HG03025 (cell line): ENCODE data around the gene ISM2.
"Not testable (repeated sequence)": the region's sequence is repeated elsewhere in the genome, so short reads cannot be mapped to it uniquely, and the experiment has no call there.

ENCODE experiments used
- ATAC-seq: cut with Tn5 transposase; IDR thresholded peaks from one replicate; pipeline ENCODE4 v1.9.1; 2021; ENCODE audit warnings: mild to moderate bottlenecking, moderate library complexity; ENCODE audit not compliant: unreplicated experiment, low FRiP score

Gene ISM2

DNA sequence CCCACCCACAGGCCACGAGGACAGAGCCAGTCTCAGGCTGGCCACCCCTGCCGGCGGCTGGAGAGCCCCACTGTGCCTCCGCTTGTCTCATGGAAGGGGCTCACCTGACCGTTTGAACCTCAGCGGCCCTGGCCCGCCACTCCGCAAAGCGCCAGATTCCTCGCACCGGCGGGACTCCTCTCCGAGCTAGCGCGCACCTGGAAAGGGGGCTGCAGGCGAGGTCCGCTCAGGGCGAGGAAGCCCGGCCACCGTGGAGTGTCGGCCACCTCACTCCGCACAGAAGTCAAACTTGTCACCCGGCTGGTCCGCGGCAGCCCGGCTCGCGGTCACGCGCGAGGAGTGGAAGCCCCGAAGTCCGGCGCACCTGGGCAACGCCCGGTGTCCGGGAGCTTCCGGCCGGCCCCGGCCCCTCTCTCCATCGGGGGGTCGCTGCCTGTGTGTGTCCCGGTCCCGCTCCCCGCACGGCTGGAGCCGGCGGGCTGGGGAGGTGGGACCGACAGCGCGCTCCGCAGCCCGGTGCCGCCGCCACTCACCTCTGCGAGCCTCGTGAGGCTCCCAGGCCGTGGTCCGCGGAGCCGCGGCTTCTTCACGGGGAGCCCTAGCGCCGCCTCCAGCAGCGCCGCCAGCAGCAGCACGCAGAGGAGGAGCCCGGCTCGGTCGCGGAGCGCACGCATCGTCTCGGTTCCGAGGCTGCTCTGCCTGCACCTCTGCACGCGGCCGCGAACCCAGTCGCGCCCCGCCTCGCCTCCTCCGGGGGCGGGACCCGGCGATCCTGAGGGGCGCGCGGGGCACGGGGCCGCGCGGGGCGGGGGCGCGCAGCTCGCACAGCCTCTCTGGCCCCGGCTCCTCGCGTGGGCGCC lies at the start of gene ISM2:
ISM2 (minus strand) TSS at position 697 of the 860 bp plus-strand sequence; CDS start at position 674, 23 bp downstream.
- ATAC-seq, result peak; percentile 66

DNA sequence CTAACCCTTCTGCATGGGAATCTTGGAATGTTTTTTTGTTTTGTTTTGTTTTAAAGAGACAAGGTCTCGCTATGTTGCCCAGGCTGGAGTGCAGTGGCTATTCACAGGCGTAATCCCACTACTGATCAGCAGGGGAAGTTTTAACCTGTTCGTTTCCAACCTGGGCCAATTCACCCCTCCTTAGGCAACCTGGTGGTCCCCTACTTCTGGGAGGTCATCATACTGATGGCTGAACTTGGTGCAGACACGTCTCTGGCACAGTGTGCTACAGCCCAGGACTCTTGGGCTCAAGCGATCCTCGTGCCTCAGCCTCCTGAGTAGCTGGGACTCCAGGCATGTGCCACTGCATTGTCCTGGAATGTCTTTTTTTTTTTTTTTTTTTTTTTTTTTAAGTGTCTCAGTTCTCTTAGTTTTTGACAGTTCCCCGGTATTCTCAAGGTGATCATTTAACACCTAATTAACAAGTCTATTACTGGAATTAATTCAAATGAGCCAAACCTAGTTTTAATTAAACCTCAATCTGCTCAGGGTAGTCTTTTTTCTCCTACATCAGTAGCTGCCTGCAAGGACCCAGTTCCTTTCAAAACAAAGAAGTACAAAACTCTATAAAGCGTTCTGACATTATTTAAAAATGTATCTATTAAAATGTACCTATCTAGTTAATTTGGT lies 49.0 kb upstream of the ISM2 start:
- no peak for ATAC-seq

DNA sequence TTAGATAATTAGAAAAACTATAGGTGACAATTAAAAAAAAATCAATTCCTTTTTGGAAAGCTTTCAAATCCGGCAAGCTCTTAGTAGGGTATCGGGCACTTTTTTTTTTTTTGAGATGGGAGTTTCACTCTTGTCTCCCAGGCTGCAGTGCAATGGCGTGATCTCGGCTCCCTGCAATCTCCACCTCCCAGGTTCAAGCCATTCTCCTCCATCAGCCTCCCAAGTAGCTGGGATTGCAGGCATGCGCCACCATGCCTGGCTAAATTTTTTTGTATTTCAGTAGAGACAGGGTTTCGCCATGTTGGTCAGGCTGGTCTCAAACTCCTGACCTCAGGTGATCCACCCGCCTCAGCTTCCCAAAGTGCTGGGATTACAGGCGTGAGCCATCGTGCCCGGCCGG lies 46.6 kb upstream of the ISM2 start:
- ATAC-seq, result not testable (repeated sequence)

DNA sequence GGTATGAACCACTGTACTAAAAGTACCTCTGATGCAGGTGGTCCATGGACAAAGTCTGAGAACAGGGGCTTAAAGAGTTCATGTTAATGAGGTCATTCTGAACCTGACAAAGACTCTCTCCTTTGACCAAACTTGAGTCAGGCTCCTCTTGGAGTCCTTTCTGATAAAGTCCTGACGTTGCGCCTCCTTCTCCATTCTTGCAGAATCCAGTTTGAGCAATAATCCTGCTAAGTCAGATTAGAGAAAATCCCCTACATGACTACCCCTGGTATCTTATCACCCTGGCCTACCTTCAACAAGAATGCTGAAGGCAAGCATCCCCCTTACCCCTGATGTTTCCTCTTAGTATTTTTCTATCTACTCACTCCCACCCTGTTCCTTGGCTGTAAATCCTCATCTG lies 46.0 kb upstream of the ISM2 start:
- ATAC-seq, result no peak

DNA sequence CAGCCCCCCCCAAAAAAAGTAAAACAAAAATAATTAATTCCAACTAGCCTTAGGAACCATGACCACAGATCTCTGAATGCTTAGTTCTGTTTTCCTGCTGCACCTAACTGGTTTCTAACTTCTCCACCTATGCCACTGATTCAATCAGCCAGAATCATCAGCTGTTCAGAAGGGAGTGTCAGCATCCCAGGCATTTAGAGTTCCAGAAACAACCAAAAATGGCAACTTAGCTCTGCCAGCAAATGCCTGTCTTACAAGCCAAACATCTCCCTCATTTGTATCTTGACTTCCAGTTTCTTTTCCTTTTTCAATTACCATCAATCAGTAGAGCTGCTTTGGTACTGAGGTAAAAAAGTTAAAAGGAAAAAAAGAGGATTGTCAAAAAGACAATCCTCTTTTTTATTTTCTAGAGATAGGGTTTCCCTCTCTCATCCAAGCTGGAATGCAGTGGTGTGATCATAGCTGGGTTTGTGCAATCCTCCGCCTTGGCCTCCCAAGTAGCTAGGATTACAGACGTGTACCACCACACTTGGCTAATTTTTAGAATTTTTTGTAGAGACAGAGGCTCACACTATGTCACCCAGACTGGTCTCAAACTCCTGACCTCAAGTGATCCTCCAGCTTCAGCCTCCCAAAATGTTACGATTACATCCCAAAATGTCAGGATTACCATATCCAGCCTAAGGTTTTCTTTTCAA lies 45.2 kb upstream of the ISM2 start:
- ATAC-seq, result no peak

DNA sequence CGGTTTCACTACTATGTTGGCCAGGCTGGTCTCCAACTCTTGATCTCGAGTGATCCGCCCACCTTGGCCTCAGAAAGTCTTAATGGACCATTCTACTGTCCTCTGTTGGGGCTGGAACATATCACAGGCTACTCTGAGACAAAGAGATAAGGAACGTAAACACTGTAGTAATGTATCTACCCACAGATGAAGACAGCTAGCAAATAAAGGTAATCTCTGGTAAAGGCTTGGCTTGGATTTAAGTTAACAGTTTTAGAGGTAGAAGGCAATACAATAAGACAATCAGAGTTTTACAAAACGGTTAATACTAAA lies 44.6 kb upstream of the ISM2 start:
- no peak for ATAC-seq

DNA sequence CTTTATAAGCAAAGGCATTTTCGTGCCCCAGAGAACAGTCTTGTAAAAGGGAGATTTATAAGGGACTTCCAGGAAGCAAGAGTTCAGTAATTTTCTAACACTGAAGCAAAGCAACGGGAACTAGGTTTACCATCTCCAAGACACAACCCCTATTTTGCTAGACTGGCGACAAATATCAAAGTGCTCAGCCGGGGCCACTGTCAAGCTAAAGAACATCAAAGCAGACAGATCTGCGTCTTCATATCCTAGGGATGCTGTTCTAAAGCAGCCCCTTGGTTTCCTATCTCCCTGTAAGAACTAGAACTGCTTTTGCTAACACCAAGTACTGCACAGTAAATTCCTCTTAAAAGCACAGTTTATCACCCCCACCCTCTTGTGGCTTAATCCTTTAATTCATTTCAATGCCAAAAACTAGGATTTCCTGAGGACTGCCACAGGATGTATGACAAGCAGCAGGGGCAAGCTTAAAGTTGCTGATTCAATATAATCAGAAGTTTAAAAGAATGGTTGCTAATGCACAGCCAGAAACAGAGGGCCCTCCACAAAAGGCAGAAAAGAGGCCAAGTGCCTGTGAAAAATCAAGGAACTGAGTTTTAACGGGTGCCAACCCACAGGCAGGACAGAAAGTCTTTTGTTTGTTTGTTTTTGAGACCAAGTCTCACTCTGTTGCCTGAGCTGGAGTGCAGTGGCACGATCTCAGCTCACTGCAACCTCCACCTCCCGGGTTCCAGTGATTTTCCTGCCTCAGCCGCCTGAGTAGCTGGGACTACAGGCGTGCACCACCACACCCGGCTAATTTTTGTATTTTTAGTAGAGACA lies 44.0 kb upstream of the ISM2 start:
- ATAC-seq, result no peak

DNA sequence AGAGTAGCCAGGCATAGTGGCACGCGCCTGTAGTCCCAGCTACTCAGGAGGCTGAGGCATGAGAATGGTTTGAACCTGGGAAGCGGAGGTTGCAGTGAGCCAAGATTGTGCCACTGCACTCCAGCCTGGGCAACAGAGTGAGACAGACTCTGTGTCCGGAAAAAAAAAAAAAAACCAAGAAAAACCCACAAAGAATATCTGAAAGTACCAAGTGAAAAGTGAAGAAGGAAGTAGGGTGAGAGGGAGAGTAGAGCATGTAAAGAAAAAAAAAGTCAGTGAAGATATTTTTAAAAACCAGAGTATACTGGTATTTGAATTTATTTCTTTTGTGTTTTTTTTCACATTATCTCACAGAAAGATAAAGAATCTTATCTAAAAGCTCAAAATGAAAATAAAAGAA lies 43.3 kb upstream of the ISM2 start:
- ATAC-seq, result no peak

DNA sequence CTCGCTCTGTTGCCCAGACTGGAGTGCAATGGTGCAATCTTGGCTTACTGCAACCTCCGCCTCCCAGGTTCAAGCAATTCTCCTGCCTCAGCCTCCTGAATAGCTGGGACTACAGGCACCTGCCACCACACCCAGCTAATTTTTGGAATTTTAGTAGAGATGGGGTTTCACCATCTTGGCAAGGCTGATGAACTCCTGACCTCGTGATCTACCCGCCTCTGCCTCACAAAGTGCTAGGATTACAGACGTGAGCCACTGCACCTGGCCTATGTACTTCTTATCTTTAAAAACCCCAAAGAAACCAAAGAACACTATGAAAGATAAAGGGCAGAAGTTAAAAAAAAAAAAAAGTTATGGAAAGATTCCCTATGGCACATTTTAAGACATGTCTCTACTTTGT lies 38.3 kb upstream of the ISM2 start:
- ATAC-seq, result not testable (repeated sequence)

DNA sequence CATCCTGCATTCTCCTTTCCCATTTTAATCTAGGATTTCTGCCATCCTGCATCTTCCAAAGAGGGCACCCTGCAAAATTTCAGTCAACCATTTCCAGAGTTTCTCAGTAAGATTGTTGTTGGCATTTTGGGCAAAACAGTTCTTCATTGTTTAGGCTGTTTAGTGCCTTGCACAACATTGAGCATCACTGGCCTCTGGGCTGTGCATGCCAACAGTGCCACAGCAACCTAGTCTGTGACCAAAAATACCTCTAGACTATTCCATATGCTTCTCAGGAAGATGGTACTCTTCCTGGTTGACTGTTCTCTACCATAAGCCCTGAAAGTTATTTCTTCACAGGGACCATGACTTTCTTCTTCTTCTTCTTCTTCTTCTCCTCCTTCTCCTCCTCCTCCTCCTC lies 32.5 kb upstream of the ISM2 start:
- no peak for ATAC-seq

DNA sequence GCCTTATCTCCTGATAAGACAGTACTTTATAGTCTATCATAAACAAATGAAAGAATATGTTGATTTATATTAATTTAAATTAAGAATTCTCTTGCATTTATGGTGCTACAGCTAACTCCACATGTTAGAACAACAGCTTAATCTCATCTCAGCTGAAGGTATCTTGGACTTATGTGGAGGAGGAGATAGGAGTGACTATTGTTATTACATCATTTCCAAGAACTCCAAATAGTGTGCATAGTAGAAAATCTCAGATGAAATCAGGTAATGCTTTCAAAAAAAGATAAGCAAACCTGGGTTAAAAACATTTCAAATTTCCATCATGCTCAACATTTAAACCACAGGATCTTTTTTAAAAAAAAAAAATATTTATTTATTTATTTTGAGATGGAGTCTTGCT lies 31.3 kb upstream of the ISM2 start:
- no peak for ATAC-seq

DNA sequence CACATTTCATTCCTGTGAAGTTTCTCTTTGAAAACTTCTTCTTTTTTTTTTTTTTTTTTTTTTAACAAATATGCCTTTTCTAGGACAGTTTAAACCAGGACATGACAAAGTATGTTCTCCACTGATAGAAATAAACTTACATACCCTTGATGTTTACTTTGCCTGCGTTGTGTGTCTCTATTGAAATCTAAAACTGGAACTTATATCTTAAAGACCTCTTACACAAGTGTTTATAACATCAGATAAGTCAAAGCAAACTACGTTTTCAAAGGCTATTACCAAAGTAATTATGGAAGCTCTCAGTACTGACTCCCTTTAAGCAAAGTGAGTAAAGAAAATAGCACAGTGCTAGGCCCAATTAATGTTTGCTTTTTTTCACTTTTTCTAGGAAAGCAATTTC lies 30.6 kb upstream of the ISM2 start:
- ATAC-seq, result no peak

DNA sequence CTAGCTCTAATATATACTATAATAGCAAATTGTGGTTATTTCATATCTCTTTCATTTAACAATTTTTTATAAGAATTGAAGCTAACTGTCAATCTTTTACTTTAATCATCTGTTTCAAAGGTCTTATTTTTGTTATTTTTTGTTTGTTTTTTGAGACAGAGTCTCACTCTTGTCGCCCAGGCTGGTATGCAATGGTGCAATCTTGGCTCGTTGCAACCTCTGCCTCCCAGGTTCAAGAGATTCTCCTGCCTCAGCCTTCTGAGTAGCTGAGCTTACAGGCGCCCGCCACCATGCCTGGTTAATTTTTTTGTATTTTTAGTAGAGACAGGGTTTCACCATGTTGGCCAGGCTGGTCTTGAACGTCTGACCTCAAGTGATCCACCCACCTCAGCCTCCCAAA lies 30.1 kb upstream of the ISM2 start:
- not testable (repeated sequence) for ATAC-seq

DNA sequence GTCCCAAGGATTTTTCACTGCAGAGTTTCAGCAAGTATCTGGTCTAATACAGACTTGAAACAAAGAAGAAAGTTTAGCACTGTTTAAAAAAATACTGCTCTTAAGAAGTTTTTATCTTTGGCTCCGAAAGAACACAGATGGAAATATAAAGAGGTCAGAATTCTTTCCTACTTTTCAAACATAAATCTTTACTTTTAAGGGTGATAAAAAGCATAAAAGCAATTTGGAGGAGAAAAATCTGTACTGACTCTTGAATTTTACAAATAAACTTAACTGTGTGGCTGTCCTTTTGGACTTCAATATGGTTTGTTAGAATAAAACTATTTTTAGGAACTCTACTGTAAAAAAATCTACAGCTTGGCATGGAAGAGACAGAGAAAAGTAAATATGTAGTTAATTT lies 27.6 kb upstream of the ISM2 start:
- no peak for ATAC-seq

DNA sequence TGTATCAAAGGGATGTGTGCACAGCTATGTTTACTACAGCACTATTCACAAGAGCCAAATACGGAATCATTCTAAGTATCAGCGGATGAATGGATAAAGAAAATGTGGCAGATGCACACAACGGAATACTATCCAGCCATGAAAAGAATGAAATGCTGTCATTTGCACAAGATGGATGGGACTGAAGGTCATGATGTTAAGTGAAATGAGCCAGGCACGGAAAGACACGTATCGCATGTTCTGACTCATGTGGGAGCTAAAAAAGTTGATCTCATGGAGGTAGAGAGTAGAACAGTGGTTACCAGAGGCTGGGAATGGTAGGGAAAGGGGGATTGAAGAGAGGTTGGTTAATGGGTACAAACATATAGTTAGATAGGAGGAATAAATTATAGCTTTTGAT lies 25.9 kb upstream of the ISM2 start:
- ATAC-seq, result no peak

DNA sequence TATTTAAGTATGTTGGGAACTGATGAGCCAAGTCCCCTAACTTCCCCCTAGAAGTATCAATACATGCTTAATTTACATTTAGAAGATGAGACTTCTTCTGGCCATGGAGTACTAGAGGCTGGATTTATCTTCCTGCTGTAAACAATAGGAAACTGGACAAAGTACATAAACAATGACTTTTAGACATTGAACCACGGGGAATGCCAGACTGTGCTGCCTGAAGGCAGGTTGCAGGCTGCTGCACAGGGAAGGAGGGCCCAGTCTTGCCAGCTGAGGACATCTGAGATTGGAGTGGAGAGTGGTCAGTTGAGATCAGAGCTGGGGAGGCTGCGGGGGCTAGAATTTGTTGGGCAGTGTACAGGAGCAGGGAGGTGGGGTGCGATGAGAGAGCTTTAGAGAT lies 24.5 kb upstream of the ISM2 start:
- ATAC-seq, result no peak

DNA sequence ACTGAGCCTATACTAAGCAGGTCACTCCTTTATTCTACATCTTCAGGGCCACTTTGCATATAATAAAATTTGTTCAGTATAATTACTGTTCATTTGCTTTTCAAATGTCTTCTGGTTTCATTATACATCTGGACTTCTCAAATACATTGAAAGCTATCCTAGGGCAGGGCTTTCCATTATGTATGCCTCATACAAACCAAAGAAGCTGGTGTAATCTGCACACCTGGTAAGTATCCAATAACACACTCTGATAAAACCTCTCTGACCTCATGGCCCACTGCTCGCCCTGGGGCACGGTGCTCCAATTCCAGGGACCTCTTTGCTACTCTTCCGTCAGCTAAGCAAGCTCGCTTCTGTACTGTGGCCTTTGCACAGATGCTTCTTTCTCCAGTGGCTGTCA lies 21.9 kb upstream of the ISM2 start:
- no peak for ATAC-seq

DNA sequence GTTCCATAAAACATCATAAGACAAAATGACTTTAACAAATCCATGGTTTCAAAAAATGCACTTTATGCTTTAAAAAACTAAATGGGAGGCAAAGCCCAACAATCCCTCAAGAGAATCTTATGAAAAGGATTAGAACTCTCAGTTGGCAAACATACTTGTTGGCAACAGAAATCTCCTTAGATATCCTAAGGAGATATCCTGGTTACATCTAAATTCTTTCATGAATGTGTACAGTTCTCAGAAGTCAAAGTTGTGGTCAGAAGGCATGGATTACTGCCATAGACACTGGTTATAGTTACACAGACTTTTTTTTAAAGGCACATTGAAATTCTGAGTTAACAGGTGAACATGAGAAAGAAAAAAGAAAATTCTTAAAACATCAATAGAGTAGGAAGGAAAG lies 17.5 kb upstream of the ISM2 start:
- no peak for ATAC-seq

DNA sequence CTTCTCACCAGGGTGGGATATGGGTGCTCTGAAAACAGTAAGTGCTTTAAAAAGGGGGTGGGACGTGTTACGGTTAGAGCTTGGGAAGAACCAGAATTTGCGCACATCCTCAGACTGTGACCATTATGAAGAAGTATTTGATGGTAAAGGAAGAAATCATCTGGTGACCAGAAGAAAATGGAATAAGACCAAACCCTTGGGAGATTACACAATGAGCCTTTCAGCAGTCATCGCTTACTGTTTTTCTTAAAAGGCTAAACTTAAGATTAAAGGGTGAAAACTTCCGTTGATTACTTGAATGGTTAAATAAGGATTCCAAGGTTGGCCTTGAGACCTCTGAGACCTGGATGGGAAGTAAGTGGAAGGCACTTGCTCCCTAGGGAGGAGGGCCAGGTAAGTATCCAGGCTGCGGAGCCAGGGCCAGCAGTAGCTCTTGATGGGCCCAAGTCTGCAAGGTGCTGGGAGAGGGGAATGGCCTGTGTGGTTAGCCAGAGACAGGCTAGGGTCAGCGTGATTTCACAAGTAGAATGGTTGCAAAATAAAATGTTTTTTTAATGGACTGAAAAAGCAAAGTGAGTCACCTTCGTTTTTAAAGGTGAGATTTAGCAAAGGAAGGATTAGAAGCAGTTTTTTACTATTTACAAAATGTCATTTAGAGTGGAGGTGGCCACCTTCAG lies 13.0 kb upstream of the ISM2 start:
- ATAC-seq, result no peak

DNA sequence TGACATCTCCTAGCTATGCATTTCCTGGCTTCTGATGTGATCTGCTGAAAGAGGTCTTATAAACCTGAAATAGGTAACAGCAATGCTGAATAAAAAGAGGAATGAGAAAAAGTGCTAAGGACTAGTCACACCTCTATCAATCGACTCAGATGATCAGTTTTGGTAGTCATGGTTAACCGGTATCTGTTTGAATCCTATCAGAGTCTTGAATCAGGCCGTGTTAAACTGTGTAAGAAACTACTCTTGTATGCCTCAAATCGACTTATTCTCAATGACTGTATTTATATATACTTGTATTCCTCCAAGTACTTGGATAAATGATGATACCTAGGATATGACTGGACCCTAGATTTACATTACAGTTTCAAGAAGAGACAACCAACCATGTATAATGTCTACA lies 10.8 kb upstream of the ISM2 start:
- no peak for ATAC-seq
